GM08714 (cell line): Measurements from ENCODE around the gene LYST.

Experiments used
- H3K4me3 ChIP-seq: fragments of 200-500 bp; sonication (Bioruptor generic); 2 replicates; pipeline ENCODE4 v1.5.1; 2014; ENCODE audit warnings: mild to moderate bottlenecking, low read length, inconsistent platforms
- ZNF274 ChIP-seq: IDR thresholded peaks from 2 replicates; pipeline ENCODE4 v1.6.1; 2012; ENCODE audit warnings: mild to moderate bottlenecking, low read depth, low read length

Gene LYST

GRCh38 chr1:235832011-235832410, 34.7 kb downstream of the LYST start:
- no peak for TF ChIP-seq ZNF274

GRCh38 chr1:235831148-235831547, 35.6 kb downstream of the LYST start:
- TF ChIP-seq ZNF274, result no peak
- no peak overlapping the region for H3K4me3 ChIP-seq

More at GRCh38 chr1:235832011-235832410, 34.7 kb downstream of the LYST start:
- H3K4me3 ChIP-seq, result no peak overlapping the region

GRCh38 chr1:235826102-235826854, 40.4 kb downstream of the LYST start:
- no peak overlapping the region for H3K4me3 ChIP-seq
- no peak for TF ChIP-seq ZNF274

GRCh38 chr1:235825229-235825628, 41.5 kb downstream of the LYST start:
- TF ChIP-seq ZNF274, result no peak

GRCh38 chr1:235823684-235824083, 43.0 kb downstream of the LYST start:
- TF ChIP-seq ZNF274, result no peak
- no peak overlapping the region for H3K4me3 ChIP-seq

More at GRCh38 chr1:235825229-235825628, 41.5 kb downstream of the LYST start:
- H3K4me3 ChIP-seq, result no peak overlapping the region

GRCh38 chr1:235822685-235823084, 44.0 kb downstream of the LYST start:
- TF ChIP-seq ZNF274, result no peak
- no peak overlapping the region for H3K4me3 ChIP-seq

GRCh38 chr1:235821361-235821981, 45.2 kb downstream of the LYST start:
- no peak for TF ChIP-seq ZNF274
- no peak overlapping the region for H3K4me3 ChIP-seq

GRCh38 chr1:235820061-235820460, 46.6 kb downstream of the LYST start:
- TF ChIP-seq ZNF274, result no peak
- H3K4me3 ChIP-seq, result no peak overlapping the region

- no peak overlapping the region for H3K4me3 ChIP-seq
- no peak for TF ChIP-seq ZNF274
Observed at GRCh38 chr1:235818632-235819136, 48.0 kb downstream of the LYST start.

- H3K4me3 ChIP-seq, result no peak overlapping the region
- no peak for TF ChIP-seq ZNF274
Observed at GRCh38 chr1:235817101-235817728, 49.5 kb downstream of the LYST start.

GRCh38 chr1:235809688-235810397, 56.9 kb downstream of the LYST start:
- no peak overlapping the region for H3K4me3 ChIP-seq
- TF ChIP-seq ZNF274, result no peak

GRCh38 chr1:235808223-235808622, 58.5 kb downstream of the LYST start:
- TF ChIP-seq ZNF274, result no peak
- no peak overlapping the region for H3K4me3 ChIP-seq

GRCh38 chr1:235806123-235806522, 60.6 kb downstream of the LYST start:
- H3K4me3 ChIP-seq, result no peak overlapping the region
- TF ChIP-seq ZNF274, result no peak
